Measurements from ENCODE around the gene LPP.
A peak's percentile ranks its signal among the peaks of the same experiment; 100 is the strongest.

The LPP gene

GRCh38 chr3:188200481-188200880 lies 46.5 kb downstream of the LPP start:
- no peak for DNase-seq

DNA sequence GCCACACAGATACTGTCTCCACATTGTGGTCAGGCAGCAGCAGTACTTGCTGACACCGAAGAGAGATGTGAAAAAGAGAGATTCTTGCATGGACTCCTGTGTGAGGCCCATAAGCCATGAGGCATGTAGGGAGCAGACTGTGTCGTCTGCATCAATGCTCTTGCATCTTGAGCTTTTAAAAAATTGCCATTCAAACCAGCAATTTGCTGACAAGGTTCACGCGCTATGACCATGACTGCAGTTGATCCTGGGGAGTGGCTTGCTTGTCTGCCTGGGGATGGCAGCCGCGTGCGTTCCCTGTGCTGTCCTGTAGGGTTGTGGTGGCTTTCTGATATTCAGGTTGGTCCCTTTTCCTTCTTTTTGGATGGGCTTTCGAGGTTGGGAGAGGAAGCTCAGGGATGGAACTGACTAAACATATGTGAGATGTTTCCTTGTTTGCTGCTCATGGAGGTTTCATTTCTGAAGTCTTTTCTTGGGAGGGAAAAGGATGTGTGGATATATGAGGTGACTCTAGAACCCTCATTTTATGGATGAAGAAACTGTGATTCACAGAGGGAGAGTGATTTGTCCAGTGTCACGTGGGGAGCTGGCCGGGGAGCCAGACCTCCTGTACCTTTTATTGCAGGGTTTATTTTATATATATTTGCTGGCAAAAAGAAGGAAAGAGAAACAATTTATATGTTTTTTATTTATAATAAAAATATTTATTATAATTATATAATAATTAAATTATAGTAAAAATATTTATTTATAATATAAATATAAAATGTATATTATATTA lies 48.6 kb downstream of the LPP start:
- DNase-seq = peak; percentile 18

DNA sequence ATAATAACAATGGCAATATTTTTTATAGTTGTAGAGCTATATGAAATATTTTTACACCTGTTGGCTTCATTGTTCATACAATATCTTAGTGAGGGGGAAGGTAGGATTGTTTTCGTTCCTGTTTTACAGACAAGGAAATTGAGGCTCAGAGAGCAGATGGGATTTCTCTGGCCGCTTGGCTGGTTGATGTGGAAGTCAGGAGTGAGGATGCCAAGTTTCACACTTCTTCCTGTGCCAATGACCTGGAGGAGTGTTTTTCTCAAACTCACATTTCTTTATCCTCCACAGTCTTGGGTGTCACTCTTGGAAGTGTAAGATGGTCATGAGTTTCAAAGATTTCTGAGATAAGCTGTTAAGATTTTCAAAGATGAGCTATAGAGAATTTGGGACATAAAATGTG lies 50.6 kb downstream of the LPP start:
- DNase-seq = no peak

DNA sequence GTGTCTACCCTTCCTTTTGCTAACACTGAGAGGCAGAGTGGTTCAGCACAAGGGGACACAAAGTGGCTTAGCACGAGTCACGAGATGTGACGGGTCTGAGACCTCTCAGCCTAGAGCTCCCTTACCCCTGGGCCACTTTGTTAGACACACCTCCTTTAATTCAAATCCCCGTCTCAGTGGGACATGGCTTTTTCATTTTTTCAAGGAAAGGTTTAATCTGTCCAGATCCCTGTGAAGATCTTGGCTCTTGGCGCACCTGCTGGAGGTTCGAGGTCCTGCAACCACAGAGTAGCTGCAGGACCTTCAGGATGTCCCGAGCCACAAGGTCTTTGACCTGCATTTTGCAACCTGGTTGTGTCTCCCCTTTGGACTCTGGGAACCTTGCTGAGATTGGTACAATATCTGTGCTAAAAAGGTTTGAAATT lies 52.0 kb downstream of the LPP start:
- DNase-seq = no peak

DNA sequence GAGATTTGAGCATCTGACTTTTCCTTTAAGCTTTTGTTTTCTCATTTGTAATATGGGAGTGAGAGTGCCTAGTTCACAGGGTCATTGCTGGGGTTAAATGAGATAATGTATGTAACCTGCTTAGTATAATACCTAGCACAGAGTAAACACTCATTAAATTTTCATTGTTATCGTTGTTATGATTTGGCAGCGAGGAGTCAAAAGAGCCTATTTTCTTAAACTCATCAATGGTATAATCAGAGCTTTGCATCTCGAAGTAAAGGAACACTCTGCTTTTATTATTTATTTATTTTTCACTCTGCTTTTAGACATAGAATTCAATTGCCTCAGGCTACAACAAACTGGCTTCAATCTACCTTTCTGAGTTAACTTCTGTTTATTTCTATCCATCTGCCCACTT lies 52.8 kb downstream of the LPP start:
- peak; percentile 22 for DNase-seq

- no peak for DNase-seq
Measured at GRCh38 chr3:188207941-188208515, 54.1 kb downstream of the LPP start.

- no peak for DNase-seq
Measured at GRCh38 chr3:188208516-188208981, 54.6 kb downstream of the LPP start.

- no peak for DNase-seq
Measured at GRCh38 chr3:188209034-188209433, 55.1 kb downstream of the LPP start.

GRCh38 chr3:188209740-188210139 lies 55.8 kb downstream of the LPP start:
- no peak for DNase-seq

DNA sequence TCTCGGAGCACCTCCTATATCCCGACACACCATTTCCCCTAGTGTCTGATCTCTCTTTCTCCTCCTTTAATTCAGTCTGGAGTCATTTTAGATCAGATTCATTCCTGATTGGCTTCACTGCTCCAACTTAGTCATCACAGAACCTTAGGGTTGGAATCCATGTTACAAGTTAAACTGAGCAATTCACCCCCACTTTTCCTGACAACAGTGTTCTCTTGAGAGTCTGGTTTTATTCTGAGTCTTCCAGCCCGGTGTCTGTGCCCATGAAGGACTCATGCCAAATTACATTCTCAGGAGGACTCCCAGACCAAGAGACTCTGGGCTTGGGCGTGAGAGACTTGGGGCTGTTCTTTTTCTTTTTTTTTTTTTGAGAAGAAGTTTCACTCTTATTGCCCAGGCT lies 57.5 kb downstream of the LPP start:
- no peak for DNase-seq

- no peak for DNase-seq
Measured at GRCh38 chr3:188212308-188212969, 58.5 kb downstream of the LPP start.

DNA sequence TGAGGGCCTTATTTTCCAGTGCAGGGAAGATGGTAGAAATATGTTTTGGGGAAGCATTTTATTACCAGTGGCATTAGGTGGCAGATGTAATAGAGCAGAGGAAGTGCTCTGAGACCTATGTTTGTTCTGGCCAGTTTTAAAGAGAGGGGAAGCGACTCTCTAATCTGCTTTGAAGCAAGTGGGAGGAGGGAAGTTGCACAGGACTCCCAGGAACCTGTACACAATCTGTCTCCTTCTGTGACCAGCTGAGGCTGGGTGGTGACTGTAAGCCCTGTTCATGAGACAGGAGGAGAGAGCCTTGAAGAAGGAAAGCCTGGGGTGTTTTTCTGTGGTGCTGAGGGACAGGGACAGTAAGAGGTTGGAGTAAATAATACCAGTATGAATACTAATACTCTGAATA lies 60.5 kb downstream of the LPP start:
- DNase-seq = no peak

DNA sequence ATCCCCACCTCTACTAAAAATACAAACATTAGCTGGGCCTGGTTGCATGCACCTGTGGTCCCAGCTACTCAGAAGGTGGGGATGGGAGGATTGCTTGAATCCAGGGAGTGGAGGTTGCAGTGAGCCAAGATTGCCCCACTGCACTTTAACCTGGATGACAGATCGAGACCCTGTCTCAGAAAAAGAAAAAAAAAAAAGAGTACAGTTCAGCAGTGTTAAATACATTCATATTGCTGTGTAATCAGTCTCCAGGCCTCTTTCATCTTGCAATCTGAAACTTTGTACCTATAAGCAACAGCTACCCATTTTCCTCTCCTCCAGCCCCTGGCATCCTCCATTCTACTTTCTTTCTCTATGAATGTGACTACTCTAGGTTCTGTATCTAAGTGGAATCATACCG lies 61.2 kb downstream of the LPP start:
- no peak for DNase-seq

GRCh38 chr3:188217011-188217463 lies 63.1 kb downstream of the LPP start:
- no peak for DNase-seq

GRCh38 chr3:188217726-188218125 lies 63.8 kb downstream of the LPP start:
- DNase-seq = no peak

DNA sequence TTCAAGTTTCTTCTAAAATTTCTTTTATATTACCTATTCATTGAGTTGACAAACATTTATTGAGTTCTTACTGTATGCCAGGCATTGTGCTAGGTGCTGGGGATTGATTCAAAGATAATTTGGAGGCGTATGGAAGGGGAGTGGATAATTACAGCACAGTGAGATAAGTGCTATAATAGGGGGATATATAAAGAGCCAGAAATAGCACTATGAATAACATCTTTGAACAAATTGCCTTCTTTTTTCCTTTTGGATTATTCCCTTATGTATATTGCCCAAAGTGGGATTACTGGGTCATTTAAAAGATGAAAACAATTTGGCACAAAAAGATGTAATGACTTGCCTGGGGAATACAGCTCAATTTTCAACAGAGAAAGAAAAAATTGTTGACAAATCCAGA lies 64.6 kb downstream of the LPP start:
- peak; percentile 41 for DNase-seq

DNA sequence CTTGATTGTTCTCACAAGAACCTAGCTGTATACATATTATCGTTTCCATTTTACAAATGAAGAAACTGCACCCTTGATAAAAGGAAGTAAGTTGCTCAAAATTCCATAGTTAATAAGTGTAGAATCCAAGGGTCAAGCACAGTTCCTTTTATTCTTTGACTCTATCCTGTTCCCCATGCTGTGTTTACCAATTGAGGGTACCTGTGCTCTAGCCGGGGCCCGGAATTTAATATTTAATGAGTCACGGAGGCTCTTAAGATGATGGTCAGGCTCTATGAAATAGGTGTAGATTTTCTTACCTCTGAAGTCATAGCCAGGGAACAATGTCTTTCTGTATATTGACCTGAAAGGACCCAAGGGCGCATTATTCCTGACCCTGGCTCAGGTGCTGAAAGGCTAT lies 65.2 kb downstream of the LPP start:
- DNase-seq = no peak

DNA sequence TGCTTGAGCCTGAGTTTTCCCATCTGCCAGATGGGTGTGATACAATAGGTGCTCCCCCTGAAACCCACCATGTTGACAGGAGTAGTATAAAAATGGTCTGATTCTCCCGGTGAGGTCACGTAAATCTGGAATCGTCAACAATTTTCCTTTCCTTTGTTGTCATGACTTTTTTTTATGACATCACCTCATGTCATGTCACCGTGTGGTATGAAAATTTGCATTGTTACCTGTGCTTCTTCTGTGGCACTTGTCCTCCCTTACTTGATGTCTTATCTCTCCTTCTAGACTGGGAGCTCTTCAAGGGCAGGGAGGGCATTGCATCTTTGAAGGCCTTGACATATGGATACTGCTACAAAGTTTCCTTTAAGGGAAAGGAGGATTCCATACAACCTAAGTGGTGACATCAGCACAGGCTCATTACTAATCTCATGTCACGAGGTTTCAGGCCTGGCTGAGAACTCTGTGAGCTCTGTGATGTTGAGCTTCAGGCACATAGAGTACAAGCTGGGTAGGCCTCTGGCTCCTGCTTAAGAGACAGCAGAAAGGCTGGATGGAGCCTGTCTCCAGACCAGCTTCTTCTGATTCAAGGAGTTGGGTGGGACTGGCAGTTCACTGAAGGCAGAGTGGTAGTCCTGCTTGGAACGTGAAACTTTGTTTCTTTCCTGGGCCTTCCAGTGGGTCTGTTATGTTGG lies 66.3 kb downstream of the LPP start:
- DNase-seq = no peak

DNA sequence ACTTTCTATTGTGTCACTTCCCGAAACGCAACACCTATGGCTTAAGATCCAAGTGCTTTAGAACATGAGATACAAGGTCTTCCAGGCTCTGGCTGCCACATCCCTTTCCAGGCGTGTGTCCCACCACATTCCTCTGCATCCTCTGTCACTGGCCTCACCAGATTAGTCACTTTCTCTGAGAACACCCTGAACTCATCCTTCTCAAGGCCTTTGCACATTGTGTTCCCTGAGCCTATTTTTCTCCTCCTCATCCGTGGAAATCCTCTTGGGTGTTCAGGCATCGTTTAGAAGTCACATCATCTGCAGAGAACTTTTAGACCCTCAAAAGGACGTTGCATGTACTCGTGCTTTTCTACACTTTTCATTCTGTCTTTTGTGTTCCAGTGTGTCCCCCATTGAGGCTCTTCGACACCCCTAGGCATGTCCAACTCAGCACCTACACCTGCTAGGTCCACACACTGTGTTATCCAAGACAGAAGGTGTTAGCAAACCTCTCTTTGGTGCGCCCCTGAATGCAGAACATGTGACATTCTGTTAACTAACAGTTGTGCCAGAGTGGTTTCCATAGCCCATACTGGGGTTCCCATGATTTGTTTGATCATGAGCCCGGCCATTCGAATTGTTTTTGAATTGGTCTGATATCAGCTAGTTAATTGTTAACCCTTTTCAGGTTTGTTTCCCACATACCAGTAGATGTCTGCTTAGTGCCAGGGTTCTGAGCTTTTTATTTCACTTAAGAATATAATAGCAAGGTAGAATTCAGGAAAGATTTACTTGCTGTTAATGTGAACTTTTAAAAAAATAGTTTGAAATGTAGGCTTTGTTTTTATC lies 67.2 kb downstream of the LPP start:
- DNase-seq = no peak

DNA sequence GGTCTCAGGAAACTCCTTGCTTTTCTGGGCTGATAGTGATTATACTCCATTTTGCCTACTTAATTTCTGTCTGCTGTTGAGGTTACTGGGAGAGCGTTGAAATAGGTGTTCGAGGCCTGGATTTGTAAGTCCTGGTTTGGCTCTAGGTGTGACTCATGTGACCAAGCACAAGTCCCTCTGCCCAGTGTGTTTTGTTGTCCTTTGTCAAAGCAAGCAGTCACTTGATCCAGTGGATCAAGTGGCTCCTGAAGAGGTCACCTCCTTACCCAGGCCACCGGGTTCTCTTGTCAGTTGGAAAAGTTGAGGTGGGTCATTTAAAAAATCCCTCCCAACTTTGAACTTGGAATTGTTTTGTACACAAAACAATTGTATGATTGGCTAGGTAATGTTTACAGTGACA lies 70.0 kb downstream of the LPP start:
- no peak for DNase-seq

GRCh38 chr3:188227442-188227841 lies 73.5 kb downstream of the LPP start:
- no peak for DNase-seq

- DNase-seq = no peak
Measured at GRCh38 chr3:188229177-188229576, 75.2 kb downstream of the LPP start.

- no peak for DNase-seq
Measured at GRCh38 chr3:188229726-188230125, 75.8 kb downstream of the LPP start.
